GM12878 (cell line): Measurements from ENCODE around the gene SFXN5.

Experiments
- SP1 ChIP-seq: IDR thresholded peaks from one replicate; pipeline ENCODE4 v1.6.1; 2011; ENCODE audit warnings: low read depth, low read length
- TF ChIP-seq, protein P1 (sequence below), 3 experiments: IDR thresholded peaks in 2 of 3; conservative IDR thresholded peaks in 1 of 3; 2 replicates each; pipeline ENCODE4 v1.5.1; 2011; ENCODE audit warnings: low read depth in 3 of 3, low read length in 3 of 3, mild to moderate bottlenecking in 3 of 3, control low read depth in 2 of 3, moderate library complexity in 2 of 3, inconsistent platforms in 1 of 3, mixed read lengths in 1 of 3; ENCODE audit not compliant: control insufficient read depth in 2 of 3, insufficient read depth in 1 of 3; ENCODE audit errors: extremely low read depth in 1 of 3

DNA sequence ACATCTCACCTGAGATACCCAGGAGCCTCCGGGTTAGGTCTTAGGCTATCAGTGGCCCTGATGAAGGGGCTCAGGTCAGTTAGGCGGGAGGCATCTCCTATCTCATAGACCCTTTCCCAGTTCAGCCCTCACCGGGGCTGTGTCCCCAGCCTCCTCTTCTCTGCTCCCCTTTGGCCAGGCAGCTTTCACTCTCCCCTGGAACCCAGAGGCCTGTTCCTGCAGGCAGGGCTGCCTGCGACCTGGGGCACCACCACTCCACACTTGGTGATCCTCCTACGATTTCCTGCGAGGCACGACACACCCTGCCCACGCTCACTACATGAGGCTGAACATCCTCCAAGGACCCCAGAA is 51.2 kb downstream of the SFXN5 start:
- TF ChIP-seq SP1 = no peak
- TF ChIP-seq, protein P1, sequence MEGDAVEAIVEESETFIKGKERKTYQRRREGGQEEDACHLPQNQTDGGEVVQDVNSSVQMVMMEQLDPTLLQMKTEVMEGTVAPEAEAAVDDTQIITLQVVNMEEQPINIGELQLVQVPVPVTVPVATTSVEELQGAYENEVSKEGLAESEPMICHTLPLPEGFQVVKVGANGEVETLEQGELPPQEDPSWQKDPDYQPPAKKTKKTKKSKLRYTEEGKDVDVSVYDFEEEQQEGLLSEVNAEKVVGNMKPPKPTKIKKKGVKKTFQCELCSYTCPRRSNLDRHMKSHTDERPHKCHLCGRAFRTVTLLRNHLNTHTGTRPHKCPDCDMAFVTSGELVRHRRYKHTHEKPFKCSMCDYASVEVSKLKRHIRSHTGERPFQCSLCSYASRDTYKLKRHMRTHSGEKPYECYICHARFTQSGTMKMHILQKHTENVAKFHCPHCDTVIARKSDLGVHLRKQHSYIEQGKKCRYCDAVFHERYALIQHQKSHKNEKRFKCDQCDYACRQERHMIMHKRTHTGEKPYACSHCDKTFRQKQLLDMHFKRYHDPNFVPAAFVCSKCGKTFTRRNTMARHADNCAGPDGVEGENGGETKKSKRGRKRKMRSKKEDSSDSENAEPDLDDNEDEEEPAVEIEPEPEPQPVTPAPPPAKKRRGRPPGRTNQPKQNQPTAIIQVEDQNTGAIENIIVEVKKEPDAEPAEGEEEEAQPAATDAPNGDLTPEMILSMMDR (IDR thresholded peaks at IDR 0.05 in 2 of 3, conservative IDR thresholded peaks at IDR 0.05 in 1 of 3; ENCODE audit: control insufficient read depth in 2 of 3, extremely low read depth in 1 of 3, insufficient read depth in 1 of 3, low read depth in 3 of 3, low read length in 3 of 3) = no peak
